ENCODE results near the gene CTSL. TPM values are rescaled to one million over a fixed set of nuclear protein-coding genes. Genes with fewer than 3 reads are reported as not detected.

The CTSL gene
- total RNA-seq, 1 donor from 2014 or later: 40.4 TPM

- no peak for DNase-seq
Observed at GRCh38 chr9:87701491-87701890, 24.4 kb upstream of the CTSL start.

GRCh38 chr9:87701931-87702421 is 23.9 kb upstream of the CTSL start:
- no peak for DNase-seq

- DNase-seq: no peak
Observed at GRCh38 chr9:87702921-87703320, 23.0 kb upstream of the CTSL start.

- DNase-seq: no peak
Observed at GRCh38 chr9:87703636-87704276, 22.2 kb upstream of the CTSL start.

- no peak for DNase-seq
Observed at GRCh38 chr9:87704342-87704741, 21.6 kb upstream of the CTSL start.

- no peak for DNase-seq
Observed at GRCh38 chr9:87706066-87706739, 19.7 kb upstream of the CTSL start.

- no peak for DNase-seq
Observed at GRCh38 chr9:87707805-87708506, 18.0 kb upstream of the CTSL start.

- DNase-seq: no peak
Observed at GRCh38 chr9:87708546-87708945, 17.4 kb upstream of the CTSL start.

GRCh38 chr9:87708986-87709728 is 16.8 kb upstream of the CTSL start:
- no peak for DNase-seq

GRCh38 chr9:87710443-87710842 is 15.5 kb upstream of the CTSL start:
- no peak for DNase-seq

GRCh38 chr9:87711857-87712800 is 13.8 kb upstream of the CTSL start:
- no peak for DNase-seq

GRCh38 chr9:87712801-87713277 is 13.1 kb upstream of the CTSL start:
- DNase-seq: no peak

- peak; percentile 60 for DNase-seq
Observed at GRCh38 chr9:87713278-87713987, 12.5 kb upstream of the CTSL start.

GRCh38 chr9:87713988-87714330 is 12.0 kb upstream of the CTSL start:
- DNase-seq: no peak

GRCh38 chr9:87714819-87715218 is 11.1 kb upstream of the CTSL start:
- no peak for DNase-seq

GRCh38 chr9:87716141-87716540 is 9.8 kb upstream of the CTSL start:
- no peak for DNase-seq

GRCh38 chr9:87717456-87717855 is 8.5 kb upstream of the CTSL start:
- no peak for DNase-seq

- no peak for DNase-seq
Observed at GRCh38 chr9:87718231-87718630, 7.7 kb upstream of the CTSL start.

GRCh38 chr9:87718852-87719612 is 6.9 kb upstream of the CTSL start:
- DNase-seq: no peak

GRCh38 chr9:87720173-87720572 is 5.7 kb upstream of the CTSL start:
- DNase-seq: no peak

Data from occipital lobe (tissue), 2 donors.